ENCODE results near the gene APBB3.

APBB3 gene

GRCh38 chr5:140555747-140556312 lies 8.6 kb downstream of the APBB3 start:
- in situ Hi-C loops (cut with MboI; ENCODE audit: low sequenced_read_pairs): no loop called here

- in situ Hi-C loops (cut with MboI; ENCODE audit: low sequenced_read_pairs): no loop called here
Measured at GRCh38 chr5:140554454-140554853, 9.9 kb downstream of the APBB3 start.

- in situ Hi-C loops (cut with MboI; ENCODE audit: low sequenced_read_pairs): no loop called here
Measured at GRCh38 chr5:140553657-140554056, 10.7 kb downstream of the APBB3 start.

- in situ Hi-C loops (cut with MboI; ENCODE audit: low sequenced_read_pairs): no loop called here
Measured at GRCh38 chr5:140551872-140552271, 12.5 kb downstream of the APBB3 start.

GRCh38 chr5:140550147-140551079 lies 14.0 kb downstream of the APBB3 start:
- in situ Hi-C loops (cut with MboI; ENCODE audit: low sequenced_read_pairs): no loop called here

- in situ Hi-C loops (cut with MboI; ENCODE audit: low sequenced_read_pairs): no loop called here
Measured at GRCh38 chr5:140549237-140550144, 14.9 kb downstream of the APBB3 start.

GRCh38 chr5:140548791-140549190 lies 15.6 kb downstream of the APBB3 start:
- in situ Hi-C loops (cut with MboI; ENCODE audit: low sequenced_read_pairs): no loop called here

- in situ Hi-C loops (cut with MboI; ENCODE audit: low sequenced_read_pairs): no loop called here
Measured at GRCh38 chr5:140548300-140548688, 16.1 kb downstream of the APBB3 start.

- in situ Hi-C loops (cut with MboI; ENCODE audit: low sequenced_read_pairs): no loop called here
Measured at GRCh38 chr5:140547508-140548299, 16.7 kb downstream of the APBB3 start, which contains the start of gene EIF4EBP3. TSS of gene EIF4EBP3 (plus strand) at chr5:140547662. CDS start at chr5:140547738, 76 bp downstream.

- in situ Hi-C loops (cut with MboI; ENCODE audit: low sequenced_read_pairs): no loop called here
Measured at GRCh38 chr5:140546851-140547507, 17.4 kb downstream of the APBB3 start.

GRCh38 chr5:140545606-140546005 lies 18.8 kb downstream of the APBB3 start:
- in situ Hi-C loops (cut with MboI; ENCODE audit: low sequenced_read_pairs): no loop called here

GRCh38 chr5:140544986-140545385 lies 19.4 kb downstream of the APBB3 start:
- in situ Hi-C loops (cut with MboI; ENCODE audit: low sequenced_read_pairs): no loop called here

- in situ Hi-C loops (cut with MboI; ENCODE audit: low sequenced_read_pairs): no loop called here
Measured at GRCh38 chr5:140542972-140543371, 21.4 kb downstream of the APBB3 start.

GRCh38 chr5:140540227-140540626 lies 24.2 kb downstream of the APBB3 start:
- in situ Hi-C loops (cut with MboI; ENCODE audit: low sequenced_read_pairs): no loop called here

- in situ Hi-C loops (cut with MboI; ENCODE audit: low sequenced_read_pairs): no loop called here
Measured at GRCh38 chr5:140524003-140524402, 40.4 kb downstream of the APBB3 start.

GRCh38 chr5:140513124-140513523 lies 51.3 kb downstream of the APBB3 start:
- in situ Hi-C loops (cut with MboI; ENCODE audit: low sequenced_read_pairs): no loop called here

GRCh38 chr5:140509898-140510297 lies 54.5 kb downstream of the APBB3 start:
- in situ Hi-C loops (cut with MboI; ENCODE audit: low sequenced_read_pairs): no loop called here
